Thoracic aorta (tissue), 2 donors: ENCODE data around the gene SYNC. TPM values are rescaled to one million over a fixed set of nuclear protein-coding genes. Genes with fewer than 3 reads are reported as not detected.
"Not testable (repeated sequence)": the region's sequence is repeated elsewhere in the genome, so short reads cannot be mapped to it uniquely, and the experiment has no call there.

Source experiments
- ATAC-seq: fragments of 150-250 bp; one replicate; pipeline ENCODE4 v1.8.0; 2017; ENCODE audit warnings: low read depth; ENCODE audit not compliant: insufficient number of reproducible peaks, low FRiP score
- DNase-seq: peaks from one replicate; pipeline ENCODE4 v3.0.0-alpha.2; 2020; ENCODE audit warnings: low spot score
- H3K27ac ChIP-seq, 2 donors: fragments of 200-600 bp; sonication (generic); 1 replicate in 1 of 2; 2 replicates in 1 of 2; pipeline ENCODE4 v1.5.1; 2016; ENCODE audit warnings: mild to moderate bottlenecking in 2 of 2, moderate library complexity in 2 of 2
- H3K27me3 ChIP-seq: fragments of 200-600 bp; sonication (generic); replicated peaks from 2 replicates; pipeline ENCODE4 v1.6.0; 2016; ENCODE audit warnings: mild to moderate bottlenecking; ENCODE audit not compliant: insufficient read depth
- H3K36me3 ChIP-seq: fragments of 200-600 bp; sonication (generic); one replicate; pipeline ENCODE4 v1.5.1; 2016
- H3K4me1 ChIP-seq, 2 donors: fragments of 200-600 bp; sonication (generic); 1 replicate in 1 of 2; 2 replicates in 1 of 2; pipeline versions ENCODE4 v1.5.1 to v1.6.0; 2016; ENCODE audit warnings: low read depth in 2 of 2, mild to moderate bottlenecking in 1 of 2; ENCODE audit not compliant: control insufficient read depth in 1 of 2
- H3K4me3 ChIP-seq: fragments of 200-600 bp; sonication (generic); 2 replicates; pipeline ENCODE4 v1.5.1; 2016; ENCODE audit warnings: mild to moderate bottlenecking
- H3K9me3 ChIP-seq: fragments of 200-600 bp; sonication (generic); 2 replicates; pipeline ENCODE4 v1.5.1; 2016
- total RNA-seq, 2 donors: library from RNA; depleted of rRNA; stranded (reverse); fragments of >200 nt; gene quantifications; one replicate each; pipeline versions ENCODE4 v1.1.0 to v1.2.3, GENCODE V29; 2016
- TF ChIP-seq, protein P1 (sequence below): fragments of 200-600 bp; sonication (generic); IDR thresholded peaks from one replicate; pipeline ENCODE4 v1.5.1; 2019; ENCODE audit warnings: antibody characterized with exemption

SYNC gene
- total RNA-seq, 2 donors from 2014 or later, result 71.5 to 119 TPM

DNA sequence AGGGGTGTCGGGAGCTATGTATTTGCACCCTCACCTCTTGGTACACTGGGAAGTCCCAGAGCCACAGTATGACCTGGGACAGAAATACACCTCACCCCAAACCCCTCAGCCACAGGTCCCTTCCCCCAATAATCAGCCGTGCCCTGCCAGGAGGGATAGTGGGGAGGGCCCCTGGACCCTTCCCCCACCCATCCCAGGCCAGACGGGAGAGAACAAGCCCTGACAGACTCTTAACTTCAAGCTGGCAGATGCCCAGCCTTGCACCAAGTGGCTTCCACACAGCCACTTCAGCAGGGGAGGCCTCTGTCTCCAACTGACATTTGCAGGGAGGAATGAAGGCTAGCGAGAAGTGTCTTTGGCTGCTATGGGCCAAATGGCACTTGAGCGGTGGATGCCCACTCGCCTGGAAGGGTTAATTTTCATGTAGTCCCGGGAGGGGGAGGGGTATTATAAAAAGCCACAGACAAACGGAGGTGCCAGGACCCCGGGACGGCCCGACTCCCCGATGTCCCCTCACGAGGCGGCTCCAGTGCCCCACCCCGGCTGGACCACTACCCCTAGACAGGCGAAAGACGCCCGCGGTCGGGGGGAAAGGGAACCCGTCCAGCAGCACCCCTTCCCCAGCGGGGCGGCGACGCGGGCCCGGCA lies 495 bp downstream of the SYNC start:
- no peaks in the 10 kb centered on the region for H3K27me3 ChIP-seq
- no peak for ATAC-seq
- DNase-seq, result no peak
- H3K27ac ChIP-seq, result peak overlapping the region; percentile 99
- no peaks in the 10 kb centered on the region for H3K36me3 ChIP-seq
- peaks cover 11 to 67% of the 10 kb centered on the region in 2 donors for H3K4me1 ChIP-seq
- H3K9me3 ChIP-seq, result no peaks in the 10 kb centered on the region
- TF ChIP-seq, protein P1, sequence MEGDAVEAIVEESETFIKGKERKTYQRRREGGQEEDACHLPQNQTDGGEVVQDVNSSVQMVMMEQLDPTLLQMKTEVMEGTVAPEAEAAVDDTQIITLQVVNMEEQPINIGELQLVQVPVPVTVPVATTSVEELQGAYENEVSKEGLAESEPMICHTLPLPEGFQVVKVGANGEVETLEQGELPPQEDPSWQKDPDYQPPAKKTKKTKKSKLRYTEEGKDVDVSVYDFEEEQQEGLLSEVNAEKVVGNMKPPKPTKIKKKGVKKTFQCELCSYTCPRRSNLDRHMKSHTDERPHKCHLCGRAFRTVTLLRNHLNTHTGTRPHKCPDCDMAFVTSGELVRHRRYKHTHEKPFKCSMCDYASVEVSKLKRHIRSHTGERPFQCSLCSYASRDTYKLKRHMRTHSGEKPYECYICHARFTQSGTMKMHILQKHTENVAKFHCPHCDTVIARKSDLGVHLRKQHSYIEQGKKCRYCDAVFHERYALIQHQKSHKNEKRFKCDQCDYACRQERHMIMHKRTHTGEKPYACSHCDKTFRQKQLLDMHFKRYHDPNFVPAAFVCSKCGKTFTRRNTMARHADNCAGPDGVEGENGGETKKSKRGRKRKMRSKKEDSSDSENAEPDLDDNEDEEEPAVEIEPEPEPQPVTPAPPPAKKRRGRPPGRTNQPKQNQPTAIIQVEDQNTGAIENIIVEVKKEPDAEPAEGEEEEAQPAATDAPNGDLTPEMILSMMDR, result no peak
- H3K4me3 ChIP-seq, result peak overlapping the region; percentile 86

GRCh38 chr1:32701421-32701911 lies 1.1 kb downstream of the SYNC start:
- peak overlapping the region; percentile 99 for H3K27ac ChIP-seq
- ATAC-seq (no peak), DNase-seq (no peak)
- H3K36me3 ChIP-seq, result peaks cover 3% of the 10 kb centered on the region
- no peaks in the 10 kb centered on the region for H3K27me3 ChIP-seq
- no peaks in the 10 kb centered on the region for H3K9me3 ChIP-seq
- TF ChIP-seq, protein P1, result no peak
- H3K4me1 ChIP-seq, result peaks cover 11 to 61% of the 10 kb centered on the region in 2 donors
- H3K4me3 ChIP-seq, result peak overlapping the region; percentile 86

GRCh38 chr1:32696996-32697395 lies 5.6 kb downstream of the SYNC start:
- not testable (repeated sequence) for H3K27ac ChIP-seq, ATAC-seq, H3K9me3 ChIP-seq, H3K4me3 ChIP-seq, DNase-seq, H3K27me3 ChIP-seq
- peaks cover 18 to 67% of the 10 kb centered on the region in 2 donors for H3K4me1 ChIP-seq
- H3K36me3 ChIP-seq, result peaks cover 17% of the 10 kb centered on the region

DNA sequence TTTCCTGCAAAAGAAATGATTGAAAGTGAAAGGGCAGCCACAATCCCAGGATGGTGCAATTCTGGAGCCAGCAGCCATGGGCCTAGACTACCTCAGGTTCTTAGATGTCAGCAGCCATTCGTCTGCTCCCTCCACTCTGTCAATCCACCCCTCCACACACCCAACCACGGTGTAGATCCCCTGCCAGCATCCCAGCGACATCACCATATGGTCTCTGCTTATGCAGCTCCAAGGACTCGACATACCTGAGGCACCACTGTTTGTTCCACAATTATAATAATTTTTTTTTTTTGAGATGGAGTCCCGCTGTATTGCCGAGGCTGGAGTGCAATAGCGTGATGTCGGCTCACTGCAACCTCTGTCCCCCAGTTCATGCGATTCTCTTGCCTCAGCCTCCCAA lies 6.5 kb downstream of the SYNC start:
- TF ChIP-seq, protein P1, result no peak
- Histone ChIP-seq H3K9me3 (no peaks in the 10 kb centered on the region), H3K27ac (peak overlapping the region; percentile 87 to 93), H3K27me3 (no peaks in the 10 kb centered on the region), H3K4me3 (no peak overlapping the region), H3K4me1 (peaks cover 18 to 61% of the 10 kb centered on the region in 2 donors), H3K36me3 (peaks cover 21% of the 10 kb centered on the region)
- ATAC-seq (no peak), DNase-seq (no peak)

- Histone ChIP-seq H3K4me1 (peaks cover 18 to 58% of the 10 kb centered on the region in 2 donors), H3K4me3 (peak overlapping the region; percentile 3), H3K9me3 (no peaks in the 10 kb centered on the region), H3K36me3 (peaks cover 21% of the 10 kb centered on the region), H3K27me3 (no peaks in the 10 kb centered on the region), H3K27ac (peak overlapping the region; percentile 87 to 93)
- TF ChIP-seq, protein P1, result no peak
- no peak for ATAC-seq
- peak; percentile 68 for DNase-seq
These were observed 7.3 kb downstream of the SYNC start for GRCh38 chr1:32695098-32695904.
